Heart right ventricle (tissue), 16 donors: Measurements from ENCODE around the gene LOXL1. TPM values are rescaled to one million over a fixed set of nuclear protein-coding genes. Genes with fewer than 3 reads are reported as not detected.

Experiments
- ATAC-seq, 8 donors: fragments of 200-7000 bp; cut with Tn5 transposase; one replicate each; pipeline ENCODE4 v1.9.1; 2020; ENCODE audit warnings: mild to moderate bottlenecking in 8 of 8, moderate library complexity in 8 of 8, moderate number of reproducible peaks in 1 of 8
- DNase-seq, 2 donors: peaks; one replicate each; pipeline ENCODE4 v3.0.0-alpha.2; 2020
- H3K27ac ChIP-seq, 10 donors: fragments of 200-600 bp; sonication (generic) in 2 of 10; one replicate each; pipeline versions ENCODE4 v1.5.0 to v1.8.0; 2020 to 2022; ENCODE audit warnings: mild to moderate bottlenecking in 3 of 10
- H3K27me3 ChIP-seq, 7 donors: fragments of 200-600 bp; one replicate each; pipeline ENCODE4 v1.8.0; 2021 to 2022; ENCODE audit warnings: mild to moderate bottlenecking in 2 of 7
- H3K36me3 ChIP-seq, 9 donors: fragments of 200-600 bp; sonication (generic) in 1 of 9; one replicate each; pipeline versions ENCODE4 v1.5.0 to v1.8.0; 2020 to 2022; ENCODE audit warnings: mild to moderate bottlenecking in 2 of 9
- H3K4me1 ChIP-seq, 9 donors: fragments of 200-600 bp; sonication (generic) in 1 of 9; one replicate each; pipeline versions ENCODE4 v1.5.0 to v1.8.0; 2020 to 2022; ENCODE audit warnings: mild to moderate bottlenecking in 4 of 9
- H3K4me3 ChIP-seq, 10 donors: fragments of 200-600 bp; sonication (generic) in 2 of 10; one replicate each; pipeline versions ENCODE4 v1.5.0 to v1.8.0; 2020 to 2022; ENCODE audit warnings: mild to moderate bottlenecking in 7 of 10, moderate library complexity in 2 of 10
- H3K9me3 ChIP-seq, 11 donors: fragments of 200-600 bp in 10 of 11; sonication (generic) in 2 of 11; one replicate each; pipeline versions ENCODE4 v1.5.0 to v1.8.0; 2013 to 2022; ENCODE audit warnings: mild to moderate bottlenecking in 2 of 11, control low read depth in 1 of 11, moderate library complexity in 1 of 11
- WGBS, 2 donors: extraction: QIAGEN DNeasy Blood & Tissue Kit; methylation state at CpG; one replicate each; pipeline ENCODE4 v1.1.7; 2013; ENCODE audit warnings: inconsistent platforms in 1 of 2; 5-methylcytosine and 5-hydroxymethylcytosine counted together
- intact Hi-C, 10 donors: fragments of 100-400 bp; cut with DNase I; formaldehyde crosslinking; loops; one replicate each; pipeline versions ENCODE4 v1.11.1 to v1.14.2; 2022
- polyA plus RNA-seq, 2 donors: library from polyadenylated mRNA; stranded (reverse); fragments of 200-250 nt; gene quantifications; one replicate each; pipeline ENCODE4 v1.2.3, GENCODE V29; 2013
- total RNA-seq, 10 donors: library from RNA; stranded (reverse); fragmentation: NEBNext Ultra II Directional in 3 of 10; extraction: Animal tissue kit (Norgen Biotek cat#: 25700) in 3 of 10; gene quantifications; one replicate each; pipeline versions ENCODE4 v1.2.1 to v1.2.4, GENCODE V29; 2021 to 2023
- TF ChIP-seq, protein P1 (sequence below), 9 donors: fragments of 200-600 bp; sonication (generic) in 2 of 9; IDR thresholded peaks; one replicate each; pipeline versions ENCODE4 v1.5.0 to v1.8.0; 2021 to 2022; ENCODE audit warnings: antibody characterized with exemption in 9 of 9, mild to moderate bottlenecking in 5 of 9, moderate library complexity in 1 of 9
- donor health status: Arrhythmogenic right ventricular cardiomyopathy.
- donor health status: ischemic (EF 13 %, LVEDD 7.1; RV severe dilation, severe dysfunction).
- donor health status: healthy with polysubstance abuse.
- donor health status: DM: no; HTN: yes; CAD: no.
- donor health status: DM: no; HTN: no; CAD: no.
- donor health status: ischemic (EF 25% LVEDD 6.9; RV normal size, moderate dysfunction).
- donor health status: ischemic (EF 25% LVEDD 5.7; RV mildly dilated, moderate dysfunction).
- donor health status: healthy.
- donor health status: DM: yes; HTN: yes; CAD: no.
- donor health status: Ischemic cardiomyopathy.
- donor health status: ischemic (EF 35%, LVEDD 5.7; RV mildly dilated, moderate dysfunction).
- donor health status: nonischemic (EF 11% LVEDD 7.7; RV severe dilation, severe dysfunction).
- donor health status: DM: yes; HTN: yes; CAD: no.
- donor health status: PGD.
- donor health status: ischemic (EF 29% LVEDD 5.4; RV normal size, mild dysfunction).
- donor health status: nonischemic (EF 23%, LVEDD 6.1; RV moderate dilation, normal function).

Gene LOXL1
- total and polyA plus RNA-seq, 12 donors = 11.2 to 66.6 (median 27.8) TPM

DNA sequence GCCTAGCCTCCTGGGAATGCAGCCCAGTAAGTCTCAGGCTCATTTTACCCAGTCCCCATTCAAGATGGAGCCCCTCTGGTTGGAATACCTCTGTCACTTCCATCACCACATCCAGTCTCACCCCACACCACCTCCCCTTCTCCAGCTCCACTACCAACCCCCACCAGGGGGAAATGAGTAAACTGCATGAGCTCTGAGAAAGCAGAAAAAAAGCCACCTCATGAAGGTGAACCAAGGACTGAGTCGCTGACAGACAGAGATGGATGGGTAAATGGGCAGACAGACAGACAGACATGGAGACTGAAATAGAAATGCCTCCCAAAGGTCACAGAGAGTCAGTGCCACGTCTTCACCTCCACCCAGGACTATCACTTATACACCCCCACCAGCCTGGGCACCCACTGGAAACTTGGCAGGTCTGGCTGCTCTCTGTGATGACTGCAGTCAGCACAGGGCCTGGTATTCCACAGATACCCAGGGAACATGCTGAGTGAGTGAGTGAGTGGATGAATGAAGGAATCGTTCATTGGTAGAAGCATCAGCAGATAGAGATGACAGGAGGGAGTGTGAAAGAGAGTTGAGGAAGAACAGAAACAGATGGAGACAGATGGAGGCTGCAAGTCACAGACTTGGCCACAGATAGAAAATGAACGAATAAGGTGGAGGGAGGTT is 4.9 kb upstream of the LOXL1 start:
- H3K9me3 ChIP-seq = peaks cover 0 to under 1% (median 0%) of the 10 kb centered on the region in 11 donors
- H3K4me1 ChIP-seq = peaks cover 33 to 70% (median 62%) of the 10 kb centered on the region in 9 donors
- TF ChIP-seq, protein P1, sequence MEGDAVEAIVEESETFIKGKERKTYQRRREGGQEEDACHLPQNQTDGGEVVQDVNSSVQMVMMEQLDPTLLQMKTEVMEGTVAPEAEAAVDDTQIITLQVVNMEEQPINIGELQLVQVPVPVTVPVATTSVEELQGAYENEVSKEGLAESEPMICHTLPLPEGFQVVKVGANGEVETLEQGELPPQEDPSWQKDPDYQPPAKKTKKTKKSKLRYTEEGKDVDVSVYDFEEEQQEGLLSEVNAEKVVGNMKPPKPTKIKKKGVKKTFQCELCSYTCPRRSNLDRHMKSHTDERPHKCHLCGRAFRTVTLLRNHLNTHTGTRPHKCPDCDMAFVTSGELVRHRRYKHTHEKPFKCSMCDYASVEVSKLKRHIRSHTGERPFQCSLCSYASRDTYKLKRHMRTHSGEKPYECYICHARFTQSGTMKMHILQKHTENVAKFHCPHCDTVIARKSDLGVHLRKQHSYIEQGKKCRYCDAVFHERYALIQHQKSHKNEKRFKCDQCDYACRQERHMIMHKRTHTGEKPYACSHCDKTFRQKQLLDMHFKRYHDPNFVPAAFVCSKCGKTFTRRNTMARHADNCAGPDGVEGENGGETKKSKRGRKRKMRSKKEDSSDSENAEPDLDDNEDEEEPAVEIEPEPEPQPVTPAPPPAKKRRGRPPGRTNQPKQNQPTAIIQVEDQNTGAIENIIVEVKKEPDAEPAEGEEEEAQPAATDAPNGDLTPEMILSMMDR (IDR thresholded peaks at IDR 0.05) = no peak
- H3K27me3 ChIP-seq = peaks cover 0 to 5% (median 0%) of the 10 kb centered on the region in 7 donors
- 38 to 47% methylated on average over 4 of the region's 4 CpGs for WGBS, 2 donors
- intact Hi-C loops = loop anchor here in 2 of 10 donors (10.0 kb wide), 2 partner anchors 117 to 357 kb away; no protein-coding TSS in a partner anchor
- peak overlapping the region in 9 of 10 donors; percentile 64 to 95 (median 88) for H3K27ac ChIP-seq
- peak; percentile 35 to 89 (median 74) for ATAC-seq
- H3K4me3 ChIP-seq = no peak overlapping the region
- H3K36me3 ChIP-seq = no peaks in the 10 kb centered on the region
- peak; percentile 72 to 81 for DNase-seq

DNA sequence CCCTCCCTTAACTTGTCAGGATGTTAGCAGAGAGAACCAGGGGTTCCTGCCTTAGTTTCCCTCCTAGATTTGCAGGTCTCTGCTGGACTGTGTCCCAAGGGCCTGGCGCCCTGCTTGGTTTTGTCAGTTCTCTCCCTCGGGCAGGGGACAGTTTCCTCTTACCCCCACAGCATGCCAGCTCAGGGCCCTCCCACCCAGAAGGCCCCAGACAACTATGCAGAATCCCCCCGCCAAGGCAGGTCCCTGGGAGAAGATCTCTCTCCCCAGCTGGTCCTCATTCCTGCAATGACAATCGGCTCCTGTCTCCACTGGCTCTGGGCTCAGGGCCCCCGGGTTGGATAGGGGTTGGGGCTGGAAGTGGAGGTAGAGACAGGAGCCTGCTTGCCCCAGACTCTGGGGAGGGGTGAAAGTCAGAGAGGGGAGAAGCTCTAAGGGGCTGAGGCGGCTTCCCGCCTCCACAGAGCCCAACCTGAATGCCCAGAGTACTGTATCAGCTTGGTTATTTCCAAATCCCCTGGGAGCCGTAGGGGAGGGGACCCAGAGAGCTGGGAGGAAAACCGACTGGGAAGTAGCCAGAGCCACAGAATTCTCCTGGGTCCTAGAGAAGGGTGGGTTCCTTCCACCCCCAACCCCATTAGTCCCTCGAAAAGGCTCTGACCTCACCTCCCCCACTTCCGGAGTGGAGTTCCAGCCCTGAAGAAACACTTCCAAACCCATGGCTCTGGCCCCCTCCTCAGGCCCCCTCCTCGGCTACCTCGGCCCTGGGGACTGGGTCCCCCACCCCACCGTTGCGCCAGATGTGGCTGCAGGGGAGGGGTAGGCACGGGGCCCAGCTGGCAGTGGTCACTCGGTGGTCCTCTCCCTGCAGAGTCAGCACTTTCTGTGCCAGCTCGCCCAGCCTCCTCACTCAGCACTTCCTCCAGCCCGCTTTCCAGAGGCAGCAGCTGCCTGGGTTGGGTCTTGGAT is 3.8 kb upstream of the LOXL1 start:
- intact Hi-C loops = loop anchor here in 2 of 10 donors (10.0 kb wide), 2 partner anchors 118 to 358 kb away; no protein-coding TSS in a partner anchor
- Histone ChIP-seq H3K36me3 (no peaks in the 10 kb centered on the region), H3K4me1 (peaks cover 33 to 78% (median 66%) of the 10 kb centered on the region in 9 donors), H3K4me3 (peak overlapping the region in 3 of 10 donors; percentile 0 to 16 (median 10)), H3K27me3 (peaks cover 0 to 16% (median 0%) of the 10 kb centered on the region in 7 donors), H3K27ac (peak overlapping the region; percentile 13 to 95 (median 86)), H3K9me3 (no peaks in the 10 kb centered on the region)
- TF ChIP-seq, protein P1 (IDR thresholded peaks at IDR 0.05) = no peak
- ATAC-seq (peak; percentile 2 to 66 (median 38)), DNase-seq (peak; percentile 44 to 80)
- WGBS, 2 donors = 26 to 27% methylated on average over 19 of the region's 19 CpGs

DNA sequence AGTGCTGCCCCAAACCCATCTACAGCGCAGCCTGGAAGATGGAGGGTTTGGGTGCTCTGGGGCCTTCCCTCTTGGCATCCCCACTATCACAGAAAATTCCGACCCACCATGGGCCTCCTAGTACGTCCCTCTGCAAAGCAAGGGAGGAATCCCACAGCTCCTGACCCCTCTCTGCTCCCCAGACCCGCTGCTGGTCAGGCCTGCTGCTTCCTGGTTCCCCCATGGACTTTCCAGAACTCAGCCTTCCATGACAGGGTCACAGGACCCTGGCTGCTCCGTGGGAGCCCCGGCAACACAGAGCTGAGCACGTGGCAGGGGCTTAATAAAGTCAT is 3.1 kb upstream of the LOXL1 start:
- Histone ChIP-seq H3K36me3 (no peaks in the 10 kb centered on the region), H3K4me1 (peaks cover 34 to 85% (median 71%) of the 10 kb centered on the region in 9 donors), H3K9me3 (no peaks in the 10 kb centered on the region), H3K4me3 (peak overlapping the region in 1 of 10 donors; percentile 0), H3K27ac (peak overlapping the region; percentile 13 to 95 (median 86)), H3K27me3 (peaks cover 0 to 22% (median 0%) of the 10 kb centered on the region in 7 donors)
- TF ChIP-seq, protein P1 (IDR thresholded peaks at IDR 0.05) = no peak
- ATAC-seq (no peak), DNase-seq (no peak)
- 47 to 48% methylated on average over 7 of the region's 7 CpGs for WGBS, 2 donors
- intact Hi-C loops = loop anchor here in 2 of 10 donors (10.0 kb wide), 2 partner anchors 118 to 358 kb away; no protein-coding TSS in a partner anchor
